Effector CD4-positive, alpha-beta T cell (primary cell): ENCODE data around the gene LCAT.

Experiments used
- DNase-seq: peaks from one replicate; pipeline ENCODE4 v3.0.0-alpha.2; 2020

Gene LCAT

DNA sequence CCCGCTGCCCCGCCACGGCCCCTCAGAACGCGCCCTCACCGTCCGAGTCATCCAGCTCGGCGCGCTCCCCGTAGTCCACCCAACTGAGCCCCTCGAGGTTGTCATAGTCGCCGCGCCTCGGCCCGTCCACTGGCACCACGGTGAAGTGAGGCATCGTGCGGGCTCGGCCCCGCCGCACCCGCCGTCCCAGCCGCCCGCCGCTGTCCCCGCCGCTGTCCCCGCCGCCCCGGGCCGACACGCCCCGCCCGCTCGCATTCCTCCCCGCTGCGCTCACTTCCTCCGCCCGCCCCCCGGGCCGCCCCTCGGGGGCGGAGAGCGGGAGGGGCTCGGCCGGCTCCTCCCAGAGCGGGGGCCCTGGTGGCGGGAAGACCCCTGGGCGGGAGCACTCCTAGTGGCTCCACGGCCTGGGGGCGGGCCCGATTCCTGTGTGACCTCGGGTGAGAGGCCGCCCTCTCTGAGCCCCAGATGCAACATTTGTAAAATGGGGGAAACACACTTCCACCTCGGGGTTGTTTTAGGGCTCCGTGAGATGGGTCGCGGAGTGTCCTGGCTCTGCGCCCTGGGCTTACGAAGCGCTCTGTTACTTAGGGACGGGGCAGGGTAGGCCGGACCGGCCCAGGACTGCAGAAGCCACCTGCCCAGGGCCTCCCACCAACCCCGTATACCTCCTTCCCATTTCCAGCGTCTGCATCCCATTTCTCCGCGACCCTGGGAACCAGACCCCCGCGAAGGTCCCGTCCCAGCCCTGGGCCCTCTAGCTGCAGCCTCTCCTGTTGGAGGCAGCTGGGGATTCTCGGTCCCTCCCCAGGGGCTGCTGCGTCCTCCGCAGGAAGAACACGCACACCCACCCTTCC lies 24.7 kb upstream of the LCAT start, which contains the start of gene SLC12A4:
SLC12A4 (minus strand) TSS at position 238 of the 854 bp plus-strand sequence; CDS start at position 154, 84 bp downstream.
- peak; percentile 84 for DNase-seq

DNA sequence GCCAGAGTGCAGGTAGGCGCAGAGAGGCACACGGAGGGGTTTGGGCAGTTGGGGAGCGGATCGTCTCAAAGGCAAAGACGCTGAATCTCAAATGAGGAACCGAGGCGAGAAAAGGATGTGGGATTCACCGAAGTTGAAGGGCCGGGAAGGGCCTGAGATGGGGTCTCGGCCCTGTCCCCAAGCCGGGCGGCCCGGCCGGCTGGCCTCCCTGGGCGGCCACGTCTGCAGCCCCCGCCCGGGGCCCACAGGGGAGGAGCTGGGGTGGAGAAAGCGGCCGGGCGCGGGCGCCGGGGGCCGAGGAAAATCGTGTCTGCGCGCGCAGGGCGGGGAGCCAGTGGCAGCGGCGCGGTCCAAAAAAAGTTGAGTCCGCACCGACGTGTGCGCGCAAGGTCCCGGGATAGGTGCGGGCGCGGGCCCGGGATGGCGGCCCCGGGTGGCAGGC lies 24.1 kb upstream of the LCAT start:
- DNase-seq = peak; percentile 18

DNA sequence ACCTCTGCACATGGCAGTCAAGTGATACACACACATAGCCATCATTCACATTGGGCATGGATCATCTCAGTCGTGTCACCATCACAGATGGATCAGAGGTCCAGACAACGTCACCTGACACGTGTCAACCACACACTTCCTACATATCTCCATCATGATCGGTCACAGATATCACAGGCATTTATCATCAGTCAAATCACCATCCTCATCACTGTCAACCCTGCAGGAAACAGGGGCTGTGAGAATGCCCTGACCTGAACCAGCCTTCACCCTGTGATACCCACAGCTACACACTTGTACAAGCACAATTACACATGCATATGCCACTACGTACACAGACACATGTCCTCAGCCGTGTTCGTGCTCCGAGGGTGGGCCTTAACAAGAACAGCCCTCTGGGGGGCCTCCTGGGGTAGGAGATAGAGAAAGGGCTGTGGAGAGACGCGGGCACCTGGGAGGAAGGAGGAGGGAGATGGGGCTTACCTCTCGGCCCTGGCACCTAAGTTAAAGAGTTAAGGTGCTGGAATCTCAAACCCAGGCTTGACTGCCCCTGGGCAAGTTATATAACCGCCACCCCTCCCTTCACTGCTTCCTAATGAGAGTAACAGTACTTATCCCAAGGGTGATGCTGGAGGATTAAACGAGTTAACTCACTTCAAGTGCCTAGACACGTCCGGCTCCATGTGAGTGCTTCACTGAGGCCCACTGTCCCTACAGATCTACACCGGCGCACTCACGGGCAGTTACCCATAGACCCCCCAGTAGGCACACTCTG lies 23.4 kb upstream of the LCAT start:
- DNase-seq = no peak

DNA sequence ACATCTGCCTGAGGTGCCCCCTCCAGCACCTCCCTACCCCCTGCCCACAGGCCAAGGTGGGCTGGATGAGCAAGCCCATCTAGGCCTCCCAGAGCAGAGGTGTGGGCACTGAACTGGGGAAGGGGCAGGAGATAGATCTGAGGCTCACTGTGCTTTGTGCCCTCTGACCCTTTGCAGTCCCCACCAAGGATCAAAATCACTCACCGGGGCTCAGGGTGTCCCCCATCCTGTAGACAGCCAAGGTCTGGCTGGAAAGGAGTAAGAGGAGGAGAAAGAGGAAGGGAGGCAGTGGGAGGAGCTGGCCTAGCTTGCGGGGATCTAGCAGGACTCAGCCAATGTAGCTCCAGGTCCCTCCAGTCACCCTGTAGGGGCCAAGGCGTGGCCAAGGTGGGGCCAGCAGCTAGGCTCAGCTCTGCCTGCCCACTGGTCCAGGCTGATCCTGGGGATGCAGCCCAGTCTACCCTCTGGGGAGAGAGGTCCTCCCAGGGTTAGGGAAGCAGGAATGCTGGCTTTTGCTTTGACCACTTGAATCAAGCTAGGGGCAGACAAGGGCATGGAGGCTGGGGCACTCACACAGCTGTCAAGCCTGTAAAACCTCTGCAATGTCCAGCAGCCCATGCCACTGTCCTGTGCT lies 22.7 kb upstream of the LCAT start:
- no peak for DNase-seq

DNA sequence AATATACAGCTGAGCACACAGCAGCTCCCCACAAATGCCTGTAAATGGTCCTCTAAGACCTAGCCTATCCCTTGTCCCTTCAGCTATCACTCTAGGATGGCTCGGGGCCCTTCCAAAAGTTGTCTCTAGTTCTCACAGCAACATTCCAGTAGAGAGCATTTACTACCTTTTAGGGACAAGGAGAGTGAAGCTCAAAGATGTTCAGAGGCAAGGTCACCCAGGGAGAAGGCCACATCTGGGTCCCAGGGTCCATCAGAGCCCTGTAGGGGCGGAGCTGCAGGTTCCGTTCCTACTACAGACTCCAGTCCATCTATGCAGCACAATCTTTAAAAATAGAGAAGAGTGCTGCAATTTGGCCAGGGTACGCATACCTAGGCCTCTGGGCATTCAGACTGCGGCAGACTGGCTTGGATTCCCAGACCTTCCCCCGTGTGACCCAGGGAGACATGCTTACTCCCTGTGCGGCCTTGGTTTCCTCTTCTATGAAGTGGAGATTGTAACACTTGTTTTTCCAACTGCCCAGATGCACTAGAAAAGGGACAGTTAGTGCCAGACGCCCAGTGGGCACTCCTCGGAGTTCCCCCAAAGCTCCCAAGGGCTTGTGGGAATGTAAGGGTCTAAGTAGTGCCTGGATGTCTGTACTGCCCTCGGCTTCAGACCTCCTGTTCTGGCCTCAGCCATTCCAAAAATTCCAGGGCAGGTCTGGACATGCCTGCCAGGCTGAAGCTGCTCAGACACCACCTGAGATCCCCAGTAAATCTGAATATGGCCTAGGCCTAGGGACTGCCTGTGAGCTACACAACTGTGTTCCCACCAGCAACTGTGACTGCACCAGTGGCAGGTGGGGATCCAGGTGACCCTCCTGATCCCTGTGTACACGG lies 22.0 kb upstream of the LCAT start:
- DNase-seq = no peak

DNA sequence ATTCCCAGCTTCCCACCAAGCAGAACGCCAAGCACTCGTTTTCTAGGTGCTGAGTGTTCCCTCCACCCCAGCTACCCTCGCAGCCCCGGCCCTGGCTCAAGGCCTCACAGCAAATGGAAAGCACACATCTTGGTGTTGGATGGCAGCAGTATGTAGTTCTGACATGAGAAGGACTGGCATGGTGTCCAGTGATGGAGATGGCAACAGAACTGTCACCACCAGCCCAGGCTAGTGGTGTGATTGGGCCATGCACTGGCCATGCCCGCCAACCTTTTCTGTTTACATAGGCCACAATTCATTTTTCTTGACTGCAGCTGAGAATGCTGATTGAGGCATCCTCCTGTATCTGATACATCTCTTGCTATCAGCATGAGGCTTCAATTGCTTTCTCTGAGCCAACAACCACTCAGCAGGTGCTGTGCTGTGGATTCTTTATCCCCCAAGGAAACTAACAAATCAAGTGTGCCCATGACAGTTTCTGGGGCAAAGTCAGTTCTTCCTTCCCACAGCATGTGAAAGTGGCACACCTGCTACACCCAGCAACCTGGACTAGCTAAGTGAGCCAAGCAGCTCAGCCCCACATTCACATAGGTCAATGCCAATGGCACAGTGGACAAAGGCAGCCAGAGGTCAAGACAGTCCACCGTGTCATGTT lies 20.7 kb upstream of the LCAT start:
- DNase-seq = no peak

DNA sequence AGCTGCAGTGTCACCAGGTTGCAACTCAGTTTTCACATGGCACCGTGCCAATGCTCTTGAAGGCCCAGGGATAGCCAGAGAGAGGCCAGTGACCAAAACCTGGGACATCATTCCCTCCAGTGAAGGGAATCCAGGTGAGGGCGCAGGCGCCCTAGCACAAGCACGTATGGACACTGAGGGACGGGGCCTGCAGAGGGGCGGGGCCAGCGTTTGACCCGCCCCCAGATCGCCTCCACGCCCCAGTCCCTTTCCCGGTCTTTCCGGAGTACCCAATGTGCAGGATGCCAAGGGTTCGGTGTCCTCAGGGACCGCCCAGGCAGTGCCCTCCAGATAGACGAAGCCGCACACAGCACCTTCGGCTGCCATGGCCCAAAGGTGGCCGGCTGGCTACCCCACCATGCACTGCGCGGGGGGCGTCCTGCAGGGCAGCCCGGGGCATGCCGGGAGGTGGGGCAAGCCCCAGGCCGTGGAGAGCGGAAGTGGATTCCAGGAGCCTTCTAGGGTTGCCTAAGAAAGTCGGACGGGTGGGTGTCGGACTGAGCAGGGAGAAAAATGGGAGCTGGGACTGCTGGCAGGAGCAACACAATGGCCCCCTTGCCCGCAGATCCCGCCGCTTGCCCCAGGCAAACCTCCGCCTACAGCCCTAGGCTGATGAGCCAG lies 19.9 kb upstream of the LCAT start:
- no peak for DNase-seq

DNA sequence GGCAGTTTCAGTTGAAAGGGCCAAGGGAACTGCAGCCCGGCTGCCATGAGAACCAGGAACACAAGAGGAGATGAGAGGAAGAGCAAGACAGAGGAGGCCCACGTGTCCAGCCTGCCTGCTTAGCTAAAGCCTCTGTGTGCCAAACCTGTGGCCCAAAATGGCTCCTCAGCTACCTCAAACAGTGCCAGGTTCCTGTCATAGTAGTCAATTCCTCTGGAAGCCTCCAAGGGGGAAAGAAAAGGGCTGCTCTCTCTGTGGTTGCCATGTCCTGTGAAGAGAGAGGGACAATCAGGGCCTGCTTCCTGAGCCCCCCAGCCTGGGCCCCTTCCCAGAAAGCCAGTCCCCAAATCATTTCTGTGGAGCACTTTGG lies 19.4 kb upstream of the LCAT start:
- DNase-seq = no peak

DNA sequence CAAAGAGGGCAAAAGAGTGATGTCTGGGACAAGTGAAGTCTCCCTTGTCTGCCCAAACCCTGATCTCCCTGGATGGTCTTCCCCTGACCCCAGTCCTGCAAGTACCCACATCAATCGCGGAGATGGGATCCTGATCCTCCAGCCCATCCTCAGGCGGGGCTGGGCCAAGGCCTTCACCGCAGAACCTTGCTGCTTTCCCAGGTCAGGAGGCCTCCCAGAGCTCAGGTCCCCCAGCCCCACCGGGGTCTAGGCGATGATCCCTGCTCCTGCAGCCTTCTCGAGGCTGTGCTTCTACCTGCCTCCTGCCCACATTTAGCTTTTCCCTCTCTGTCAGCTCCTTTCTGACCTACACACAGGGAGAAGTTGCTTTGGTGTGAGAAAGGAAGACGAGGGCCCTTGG lies 18.2 kb upstream of the LCAT start:
- DNase-seq = no peak

DNA sequence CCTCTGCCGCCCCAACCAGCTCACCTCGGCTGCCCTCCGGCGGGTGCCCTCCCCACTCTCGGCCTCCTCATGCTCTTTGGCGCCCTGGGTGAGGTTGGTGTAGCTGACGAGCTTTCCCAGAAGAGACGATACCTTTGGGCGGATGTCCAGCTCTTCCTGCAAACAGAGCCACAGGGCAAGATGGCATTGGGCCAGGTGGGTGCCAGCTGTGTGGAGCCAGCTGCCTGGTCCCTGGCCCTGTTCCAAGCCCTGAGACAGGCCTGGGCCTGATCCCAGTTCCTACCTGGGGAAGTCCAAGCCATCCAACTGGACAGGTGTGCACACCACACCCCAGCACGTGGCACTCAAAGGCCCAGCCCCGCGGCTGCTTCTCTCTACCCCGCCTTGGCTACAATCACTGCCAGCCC lies 17.6 kb upstream of the LCAT start:
- DNase-seq = no peak

DNA sequence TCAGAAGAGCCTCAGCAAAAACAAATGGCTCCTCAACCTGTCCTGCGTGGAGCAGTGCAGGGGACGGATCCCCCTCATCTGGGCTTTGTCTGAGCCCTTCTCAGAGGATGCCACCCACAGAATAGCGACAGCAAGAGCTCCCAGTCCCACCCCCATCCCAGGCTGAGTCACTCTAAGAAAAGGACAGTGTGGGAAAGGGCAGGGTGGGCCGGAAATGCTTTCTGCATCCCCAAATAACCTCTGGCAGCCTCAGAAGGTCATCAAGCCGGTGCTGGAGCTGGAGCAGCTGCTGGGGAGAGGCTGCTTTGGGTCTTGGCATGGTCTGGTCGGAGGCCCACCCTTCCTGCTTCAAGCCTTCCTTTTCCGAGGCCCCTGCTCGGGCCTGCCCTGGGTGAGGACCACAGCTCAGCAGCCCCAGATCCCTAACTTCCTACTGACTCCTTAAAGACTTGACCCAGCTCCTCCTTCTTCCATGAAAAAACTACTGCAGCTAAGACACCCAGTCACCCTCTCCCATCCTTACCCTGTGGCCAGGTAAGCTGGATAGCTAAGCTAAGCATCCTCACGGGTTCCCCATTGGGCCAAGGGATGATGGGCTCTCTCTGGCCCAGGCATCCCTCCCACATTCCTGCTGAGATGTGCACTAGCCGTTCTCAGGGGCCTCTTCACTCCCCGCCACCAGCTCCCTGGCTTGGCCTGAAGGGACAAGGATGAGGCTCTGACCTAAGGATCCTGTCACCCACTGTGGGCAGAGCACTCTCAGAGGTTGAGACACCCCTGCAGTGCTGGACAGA lies 15.8 kb upstream of the LCAT start:
- DNase-seq = no peak

DNA sequence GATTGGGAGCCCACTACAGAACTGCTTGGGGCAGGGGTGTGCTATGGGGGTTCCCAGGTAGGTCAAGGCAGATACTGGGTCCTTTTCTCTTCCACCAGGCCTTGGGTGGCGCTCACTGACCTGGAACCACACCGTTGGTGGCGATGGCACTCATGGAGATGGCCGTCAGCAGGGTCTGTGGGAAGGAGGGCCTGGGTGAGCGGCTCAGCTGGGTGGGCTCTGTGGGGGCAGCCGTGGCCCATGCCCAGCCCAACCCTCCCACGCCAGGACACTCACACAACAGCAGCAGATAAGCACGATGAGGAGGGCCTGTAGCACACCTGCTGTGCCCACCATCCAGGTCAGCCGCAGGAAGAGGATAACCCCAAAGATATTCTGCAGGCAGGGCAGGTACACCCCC lies 13.7 kb upstream of the LCAT start:
- DNase-seq = no peak

DNA sequence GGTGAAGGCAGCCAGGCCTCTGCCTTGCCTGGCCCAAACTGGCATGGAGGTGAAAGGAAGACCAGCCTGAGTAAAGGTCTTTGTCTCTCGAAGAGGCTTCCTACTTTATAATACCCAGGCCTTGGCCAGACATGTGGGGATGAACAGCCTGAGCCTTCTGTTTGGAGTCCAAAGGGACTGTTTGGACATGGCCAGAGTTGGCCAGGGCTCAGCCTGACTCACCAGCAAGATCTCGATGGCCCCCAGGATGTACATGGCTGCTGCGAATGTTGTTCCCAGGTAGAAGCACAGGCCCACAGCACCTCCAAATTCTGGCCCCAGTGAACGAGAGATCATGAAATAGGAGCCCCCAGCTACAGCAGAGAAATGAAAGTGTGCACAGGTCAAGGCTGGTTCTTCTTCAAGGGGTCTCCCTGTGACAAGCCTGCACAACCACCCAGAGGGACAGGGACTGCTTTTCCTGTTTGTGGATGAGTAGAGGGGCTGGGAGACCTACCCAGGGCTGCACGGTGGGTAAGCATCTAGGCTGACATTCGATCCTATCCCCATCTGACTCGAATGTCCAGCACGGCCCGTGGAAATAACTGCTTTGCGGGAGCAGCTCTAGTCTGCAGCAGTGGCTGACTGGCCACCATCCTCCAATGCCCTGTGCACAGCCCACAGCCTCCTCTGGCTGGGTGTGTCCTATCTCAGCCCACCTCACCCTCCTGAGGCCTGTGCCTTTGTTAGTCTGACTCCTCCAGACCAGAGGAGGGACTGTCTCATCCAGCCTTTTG lies 10.7 kb upstream of the LCAT start:
- DNase-seq = no peak

DNA sequence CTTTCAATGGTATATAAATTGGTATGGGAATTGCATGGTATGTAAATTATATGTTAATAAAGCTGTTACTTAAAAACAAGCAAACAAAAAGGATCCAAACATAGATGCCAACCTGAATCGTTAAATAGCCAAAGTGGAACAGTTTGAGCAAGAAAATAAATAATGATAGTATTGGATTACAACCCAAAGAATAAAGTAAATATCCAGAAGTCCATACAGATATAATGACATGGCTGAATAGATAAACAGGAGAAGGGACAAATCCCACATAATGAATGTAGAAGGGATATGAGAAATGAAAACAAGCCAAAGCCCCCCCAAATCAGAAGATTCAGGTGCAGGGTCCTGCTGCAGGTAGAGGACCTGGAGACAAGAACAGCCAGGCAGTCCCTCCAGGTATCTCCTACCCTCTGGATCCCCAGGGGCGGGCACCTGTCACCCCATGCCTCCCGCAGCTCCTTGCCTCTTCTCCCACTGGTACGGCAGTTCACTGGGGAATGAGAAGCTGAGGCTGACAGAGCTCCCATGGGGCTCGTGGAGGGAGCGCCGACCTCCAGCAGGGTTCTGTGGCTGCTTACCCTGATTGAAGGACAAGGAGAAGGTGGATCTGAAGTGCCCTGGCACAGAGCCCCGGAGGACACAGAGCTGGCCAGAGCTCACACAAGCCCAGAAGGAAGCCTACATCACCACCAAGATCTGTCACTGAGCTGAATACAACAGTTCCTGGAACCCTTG lies 9.9 kb upstream of the LCAT start:
- no peak for DNase-seq

DNA sequence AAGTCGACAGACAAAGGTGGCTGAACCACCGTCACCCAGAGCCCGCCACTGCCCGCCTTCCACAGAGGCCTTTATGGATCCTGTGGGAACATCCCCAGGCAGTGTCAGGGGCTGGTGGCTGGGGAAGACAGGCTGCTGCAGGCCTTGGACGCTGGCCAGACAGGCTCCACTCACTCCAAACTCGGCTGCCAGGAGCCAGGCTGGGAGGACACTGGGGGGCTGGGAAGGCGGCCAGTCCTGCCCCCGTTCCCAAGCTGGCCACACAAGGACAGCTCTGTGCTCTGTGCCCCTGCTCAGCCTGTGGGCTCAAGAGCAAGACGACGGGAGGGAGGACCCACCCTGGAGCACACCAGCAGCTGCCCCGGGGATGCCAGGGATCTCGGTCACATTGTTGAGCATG lies 7.6 kb upstream of the LCAT start:
- DNase-seq = no peak

DNA sequence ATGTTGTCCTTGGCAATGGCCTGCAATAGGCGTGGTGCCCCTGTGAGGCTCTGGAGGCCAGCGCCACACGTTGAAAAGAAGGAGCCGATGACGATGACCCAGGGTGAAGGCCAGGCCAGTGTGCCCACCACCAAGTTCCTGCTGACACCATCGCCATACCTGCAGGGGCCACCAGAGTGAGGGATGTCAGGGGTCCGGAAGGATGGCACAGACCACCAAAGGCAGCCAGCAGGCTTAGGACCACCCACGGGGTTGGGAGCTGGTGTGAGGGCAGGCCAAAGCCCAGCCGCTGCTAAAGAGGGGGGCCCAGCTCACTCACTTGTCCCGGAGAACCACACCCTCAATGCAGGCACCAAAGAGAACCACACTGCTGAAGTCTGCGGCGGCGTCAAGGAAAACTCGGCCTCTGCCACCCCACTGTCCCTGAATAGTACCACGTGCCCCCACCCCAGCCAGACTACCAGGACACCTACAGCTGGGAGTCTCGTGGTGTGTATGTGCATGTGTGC lies 6.5 kb upstream of the LCAT start:
- no peak for DNase-seq

DNA sequence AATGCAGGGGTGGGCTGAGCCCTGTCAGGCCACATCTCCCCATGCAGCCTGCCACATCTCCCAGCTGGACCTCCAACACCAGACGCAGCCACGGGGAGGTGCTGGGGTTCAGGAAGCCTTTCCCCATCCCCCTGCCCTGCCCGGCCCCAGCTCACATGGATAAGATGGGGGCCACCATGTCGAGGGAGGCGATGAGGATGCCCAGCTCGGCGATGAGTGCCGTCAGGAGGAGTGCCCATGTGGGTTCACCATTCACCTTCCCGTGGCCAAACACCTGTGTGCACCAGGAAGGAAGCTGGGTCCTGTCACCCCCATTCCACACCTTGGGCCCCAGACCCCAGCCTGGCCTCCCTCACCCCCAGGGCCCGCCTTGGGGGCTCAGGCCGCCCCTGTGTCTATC lies 5.7 kb upstream of the LCAT start:
- DNase-seq = no peak

DNA sequence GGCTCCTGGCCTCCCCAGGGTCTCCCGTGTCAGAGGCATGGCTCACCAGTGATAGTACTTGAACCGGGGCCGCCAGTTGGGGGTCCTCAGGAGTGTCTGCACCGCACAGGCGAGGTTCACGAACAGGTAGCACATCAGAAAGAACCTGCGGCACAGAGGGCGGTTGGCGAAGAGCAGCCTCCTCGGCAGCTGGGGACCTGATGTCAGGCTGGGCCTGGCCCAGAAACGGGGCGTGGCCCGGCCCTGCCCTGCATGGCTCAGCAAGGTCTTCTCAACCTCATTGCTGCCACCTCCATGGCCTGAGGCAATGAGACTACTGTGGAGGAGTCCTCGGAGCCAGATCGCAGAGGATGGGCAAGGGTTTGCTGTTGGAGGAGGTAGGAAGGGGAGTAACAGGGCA lies 4.1 kb upstream of the LCAT start:
- DNase-seq = no peak
